GM21717 (cell line): ENCODE results near the gene TPD52L1.

Source experiments
- ATAC-seq: cut with Tn5 transposase; IDR thresholded peaks from one replicate; pipeline ENCODE4 v1.9.1; 2021; ENCODE audit warnings: mild to moderate bottlenecking, moderate library complexity; ENCODE audit not compliant: unreplicated experiment

The TPD52L1 gene

DNA sequence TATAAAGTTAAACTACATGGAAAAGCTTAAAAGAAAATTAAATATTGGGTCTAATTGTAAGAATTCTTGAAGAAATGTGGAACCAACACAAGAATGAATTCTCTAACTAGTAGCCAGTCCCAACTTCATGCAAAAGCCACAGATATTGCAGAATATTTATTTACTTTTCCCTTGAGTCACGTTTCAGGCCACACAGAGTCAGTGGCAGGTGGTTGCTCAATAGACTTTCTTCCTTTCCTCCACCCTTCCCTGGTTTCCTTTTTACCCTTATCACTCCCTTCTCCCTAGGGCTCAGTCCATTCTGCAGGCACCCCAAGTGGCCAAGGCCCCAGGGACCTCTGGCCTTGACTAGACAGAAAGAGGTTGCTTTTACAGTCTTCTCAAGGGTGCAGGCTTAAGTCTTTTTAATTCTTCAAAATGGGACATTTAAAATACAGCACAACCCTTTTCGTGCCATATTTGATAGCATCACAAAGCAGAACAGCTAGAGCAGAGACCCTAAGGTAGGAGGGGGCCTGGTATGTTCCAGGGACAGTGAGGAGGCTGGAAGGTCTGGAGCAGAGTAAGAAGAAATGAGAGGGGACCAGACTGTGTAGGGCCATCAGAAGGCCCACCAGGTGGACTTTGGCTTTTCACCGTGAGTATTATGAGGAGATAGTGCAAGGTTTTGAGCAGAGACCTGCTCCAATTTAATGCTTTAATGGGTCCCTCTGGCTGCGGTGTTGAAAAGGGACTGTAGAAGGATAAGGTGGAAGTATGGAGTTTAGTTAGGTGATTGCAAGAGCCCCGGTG lies 83.2 kb downstream of the TPD52L1 start:
- no peak for ATAC-seq

DNA sequence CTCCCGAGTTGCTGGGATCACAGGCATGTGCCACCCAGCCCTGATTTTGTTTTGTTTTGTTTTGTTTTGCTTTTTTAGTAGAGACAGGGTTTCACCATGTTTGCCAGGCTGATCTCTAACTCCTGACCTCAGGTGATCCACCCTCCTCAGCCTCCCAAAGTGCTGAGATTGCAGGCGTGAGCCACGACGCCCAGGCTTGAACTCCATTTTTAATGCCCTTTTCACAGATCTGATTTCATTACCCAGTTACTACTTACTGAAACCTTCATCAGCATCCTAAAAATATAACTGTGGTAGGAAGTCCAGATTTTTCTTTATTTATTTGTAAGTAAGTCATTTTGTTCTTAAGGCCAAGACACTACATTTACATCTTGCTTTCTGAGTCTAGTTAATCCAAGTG lies 84.2 kb downstream of the TPD52L1 start:
- no peak for ATAC-seq

DNA sequence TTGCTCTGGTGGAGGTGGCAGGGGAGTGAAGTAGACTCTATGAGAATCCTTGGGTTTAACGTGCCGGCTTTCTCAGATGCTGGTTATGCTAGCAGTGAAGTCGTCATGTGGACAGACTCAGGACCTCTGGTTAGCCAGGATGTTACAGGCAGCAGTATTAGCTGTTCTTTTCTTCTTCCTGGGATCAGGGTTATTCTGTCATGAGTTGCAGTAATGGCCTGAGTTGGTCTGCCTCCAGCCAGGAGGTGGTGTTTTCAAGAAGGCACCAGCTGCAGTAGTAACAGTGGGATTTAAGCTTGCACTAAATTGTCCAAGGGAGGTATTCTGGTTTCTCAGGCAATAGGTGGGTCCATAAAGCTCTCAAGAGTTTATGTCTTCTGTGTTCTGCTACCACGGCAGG lies 91.5 kb downstream of the TPD52L1 start:
- ATAC-seq: no peak

DNA sequence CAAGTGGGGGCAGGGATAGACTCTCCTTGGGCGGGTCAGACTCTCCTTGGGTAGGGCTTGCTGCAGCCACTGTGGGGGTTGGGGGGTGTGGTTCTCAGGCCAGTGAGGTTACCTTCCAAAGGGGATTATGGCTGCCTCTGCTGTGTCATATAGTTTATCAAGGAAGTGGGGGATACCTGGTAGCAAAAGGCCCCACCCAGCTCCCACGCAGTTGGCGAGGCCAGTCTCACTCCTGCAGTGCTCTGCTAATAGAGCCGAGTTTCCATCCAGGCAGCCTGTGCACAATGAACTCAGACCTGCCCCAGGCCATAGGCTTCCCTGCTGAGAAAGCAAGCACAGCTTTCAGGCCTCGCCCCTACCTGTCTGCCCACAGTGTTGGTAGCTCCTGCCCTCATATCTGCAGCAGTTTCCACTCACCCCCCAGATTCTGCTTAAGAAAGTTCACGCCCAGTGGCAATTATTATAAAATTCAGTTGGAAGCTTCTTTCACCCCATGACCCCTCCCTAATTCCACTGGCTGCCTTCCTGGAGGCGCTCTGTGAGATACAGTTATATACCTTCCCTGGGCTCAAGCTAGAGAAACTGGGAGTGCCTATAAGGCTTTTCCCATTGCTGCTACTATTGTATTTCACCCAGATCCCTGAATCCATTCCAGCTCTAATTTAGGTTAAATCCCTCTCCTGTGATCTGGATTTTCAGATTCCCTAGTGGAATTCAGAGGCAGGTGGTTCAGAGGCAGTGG lies 92.1 kb downstream of the TPD52L1 start:
- ATAC-seq: no peak

DNA sequence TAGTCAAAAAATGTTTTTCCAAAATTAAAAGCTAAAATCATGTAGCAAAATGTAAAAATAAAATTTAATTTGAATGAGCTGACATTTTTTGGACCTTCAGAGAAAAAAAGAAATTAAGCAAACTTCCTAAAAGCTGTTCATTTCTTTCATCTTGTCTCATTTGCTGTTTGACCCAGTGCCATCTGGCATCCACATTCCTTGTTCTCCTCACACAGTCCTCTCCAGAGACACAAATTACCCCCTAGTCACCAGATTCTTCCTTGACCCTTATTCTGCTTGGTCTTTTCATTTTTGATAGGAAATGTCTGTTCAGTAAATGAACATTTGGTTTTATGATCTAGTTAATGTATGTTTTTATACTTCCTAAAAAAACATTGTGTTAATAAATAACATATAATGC lies 93.0 kb downstream of the TPD52L1 start:
- ATAC-seq: no peak

DNA sequence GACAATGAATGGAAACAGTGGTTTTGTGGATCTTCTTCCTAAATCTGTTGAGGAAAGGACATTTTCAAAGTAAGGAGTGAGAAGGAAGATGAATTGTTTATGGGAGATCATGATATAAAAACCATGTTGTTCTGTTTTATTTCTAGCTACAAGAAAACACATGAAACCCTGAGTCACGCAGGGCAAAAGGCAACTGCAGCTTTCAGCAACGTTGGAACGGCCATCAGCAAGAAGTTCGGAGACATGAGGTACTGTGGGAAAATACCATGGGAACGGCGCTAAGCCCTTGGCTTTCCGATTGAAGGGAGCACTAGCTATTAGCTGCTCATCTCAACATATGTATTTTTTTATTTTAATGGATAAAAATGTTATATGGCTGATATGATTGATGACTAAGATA lies 94.6 kb downstream of the TPD52L1 start:
- no peak for ATAC-seq

DNA sequence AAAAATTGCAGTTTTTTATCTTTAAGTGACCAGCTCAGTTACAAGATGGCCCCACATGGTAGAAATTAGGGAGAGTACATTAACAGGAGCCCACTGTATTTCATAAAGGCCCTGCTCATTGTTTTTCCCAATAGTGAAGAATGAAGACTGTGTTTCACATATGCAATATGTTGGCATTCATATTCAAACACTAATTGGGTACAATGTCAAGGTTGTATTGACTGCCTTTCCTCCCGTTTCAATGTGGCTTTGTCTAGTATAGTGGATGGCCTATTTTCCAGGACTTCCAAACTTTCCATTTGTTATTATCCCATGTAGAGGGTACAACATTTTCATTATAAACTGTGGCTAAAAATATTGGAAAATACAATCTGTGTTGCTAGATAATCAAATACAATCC lies 96.9 kb downstream of the TPD52L1 start:
- no peak for ATAC-seq

DNA sequence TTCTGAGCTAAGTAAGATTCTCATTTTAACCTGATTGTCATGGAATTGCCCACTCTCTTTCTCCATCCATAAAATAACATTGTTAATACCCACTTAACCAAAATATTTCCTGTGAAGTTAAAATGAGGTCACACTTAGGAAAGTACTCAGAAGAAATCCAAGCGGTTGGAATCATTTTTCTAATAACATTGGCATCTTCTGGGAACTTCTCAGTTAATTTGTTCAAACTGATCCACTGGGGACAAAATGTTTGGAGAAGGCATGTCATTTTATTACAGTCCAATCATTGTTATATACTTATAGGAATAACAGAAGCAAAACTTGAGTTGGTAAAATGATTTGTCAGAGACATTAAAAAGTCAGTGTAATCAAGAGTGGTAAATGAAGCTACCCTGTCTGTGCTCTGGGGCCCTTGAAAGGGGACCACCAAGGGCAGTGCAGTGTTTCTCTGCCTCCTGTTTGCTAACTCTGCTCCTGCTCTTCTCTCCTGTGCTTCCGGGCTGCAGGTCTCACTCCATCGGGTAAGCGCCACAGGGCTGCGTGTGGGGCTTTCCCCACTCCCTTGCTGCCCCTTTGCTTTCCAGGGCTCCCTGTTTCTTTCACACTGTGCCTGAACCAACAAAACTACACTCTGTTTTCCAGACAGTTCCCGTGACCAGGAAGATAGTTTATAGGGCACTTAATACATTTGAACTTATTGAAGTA lies 98.1 kb downstream of the TPD52L1 start:
- no peak for ATAC-seq

DNA sequence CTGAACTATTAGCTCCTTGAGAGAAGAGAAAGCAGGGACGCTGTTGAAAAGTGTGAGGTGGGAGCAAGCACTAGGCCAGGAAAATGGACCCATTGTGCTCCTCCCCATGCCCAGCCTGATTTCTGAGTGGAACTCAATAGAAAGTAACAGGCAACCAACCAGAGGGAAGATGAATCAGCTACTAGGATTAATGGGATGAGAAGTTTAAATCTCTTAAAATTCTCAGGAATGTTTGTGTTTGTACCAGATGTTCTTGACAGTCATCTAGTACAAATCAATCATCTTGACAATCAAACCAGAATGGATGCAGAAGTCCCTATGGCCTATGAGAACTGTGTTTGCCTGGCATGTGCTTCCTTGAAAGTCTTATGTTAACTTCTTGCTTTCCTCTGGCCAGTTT lies 99.3 kb downstream of the TPD52L1 start:
- no peak for ATAC-seq

DNA sequence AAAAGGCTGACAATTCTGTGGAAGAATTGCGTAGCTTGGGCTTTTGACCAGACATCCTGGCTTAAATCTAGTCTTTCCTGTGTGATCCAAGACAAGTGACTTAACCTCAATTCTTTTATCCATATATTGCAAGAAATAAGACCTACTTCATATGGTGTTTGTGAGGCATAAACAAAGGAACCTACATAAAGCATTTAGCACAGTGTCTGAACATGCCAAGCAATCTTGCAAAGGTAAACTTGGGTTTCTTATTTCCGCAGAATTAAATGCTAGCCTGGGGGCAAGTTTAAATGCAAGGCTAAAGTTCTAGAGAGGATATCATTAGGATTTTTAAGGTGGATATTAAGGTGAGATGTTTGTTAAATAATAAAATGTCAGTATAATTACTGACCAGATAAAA lies 100.3 kb downstream of the TPD52L1 start:
- no peak for ATAC-seq

DNA sequence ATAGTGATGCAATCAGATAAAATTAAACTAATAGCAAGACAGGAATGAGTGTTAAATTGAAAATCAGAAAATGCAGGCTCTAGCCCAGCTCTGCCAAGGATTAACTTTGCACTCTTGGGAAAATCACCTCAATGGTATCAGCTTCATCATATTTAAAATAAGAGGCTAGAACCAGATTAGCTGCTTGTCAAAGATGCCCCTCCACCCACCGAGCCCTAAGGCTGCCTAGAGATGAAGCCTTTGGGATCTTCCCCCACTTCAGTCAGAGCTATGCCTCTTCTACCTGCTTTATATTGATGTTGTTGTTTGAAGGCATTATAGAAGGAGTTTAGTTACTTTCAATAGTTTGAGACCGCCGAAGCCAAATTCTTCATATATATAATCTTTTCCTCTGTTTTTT lies 100.7 kb downstream of the TPD52L1 start:
- no peak for ATAC-seq

DNA sequence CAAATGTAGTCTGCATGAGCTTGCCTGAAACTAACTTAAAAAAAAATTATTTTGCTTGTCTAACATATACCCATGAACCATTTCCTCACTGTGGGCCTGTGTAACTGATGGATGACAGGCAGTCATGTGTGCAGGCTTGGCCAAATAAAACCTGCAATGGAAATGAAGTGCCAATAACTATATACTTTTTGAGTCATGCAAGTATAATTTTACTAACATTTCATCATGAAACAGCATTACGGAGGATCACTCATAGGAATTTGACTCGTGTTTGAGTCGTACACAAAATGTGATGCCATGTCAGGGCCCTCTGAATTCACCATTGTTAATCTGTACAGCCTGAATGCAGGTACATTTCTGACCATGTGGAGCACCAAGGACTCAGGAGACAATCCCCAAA lies 101.6 kb downstream of the TPD52L1 start:
- ATAC-seq: no peak

DNA sequence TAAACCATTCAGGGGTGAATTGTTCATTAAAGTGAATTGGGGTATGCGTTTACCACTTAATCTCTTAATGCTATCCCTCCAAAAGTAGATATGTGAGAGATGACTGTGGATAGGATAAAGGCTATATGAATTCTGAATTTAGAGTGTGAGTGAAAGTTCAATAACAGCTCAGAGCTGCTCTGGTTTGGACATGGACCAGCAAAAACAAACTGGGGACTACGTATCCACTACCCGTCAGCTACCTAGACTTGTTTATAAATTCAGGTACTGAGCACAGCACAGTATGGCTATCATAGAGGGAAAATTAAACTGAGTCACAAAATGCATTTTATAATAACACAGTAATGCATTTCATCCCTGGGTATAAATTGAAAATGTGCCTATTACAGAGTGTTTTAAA lies 103.8 kb downstream of the TPD52L1 start:
- no peak for ATAC-seq

DNA sequence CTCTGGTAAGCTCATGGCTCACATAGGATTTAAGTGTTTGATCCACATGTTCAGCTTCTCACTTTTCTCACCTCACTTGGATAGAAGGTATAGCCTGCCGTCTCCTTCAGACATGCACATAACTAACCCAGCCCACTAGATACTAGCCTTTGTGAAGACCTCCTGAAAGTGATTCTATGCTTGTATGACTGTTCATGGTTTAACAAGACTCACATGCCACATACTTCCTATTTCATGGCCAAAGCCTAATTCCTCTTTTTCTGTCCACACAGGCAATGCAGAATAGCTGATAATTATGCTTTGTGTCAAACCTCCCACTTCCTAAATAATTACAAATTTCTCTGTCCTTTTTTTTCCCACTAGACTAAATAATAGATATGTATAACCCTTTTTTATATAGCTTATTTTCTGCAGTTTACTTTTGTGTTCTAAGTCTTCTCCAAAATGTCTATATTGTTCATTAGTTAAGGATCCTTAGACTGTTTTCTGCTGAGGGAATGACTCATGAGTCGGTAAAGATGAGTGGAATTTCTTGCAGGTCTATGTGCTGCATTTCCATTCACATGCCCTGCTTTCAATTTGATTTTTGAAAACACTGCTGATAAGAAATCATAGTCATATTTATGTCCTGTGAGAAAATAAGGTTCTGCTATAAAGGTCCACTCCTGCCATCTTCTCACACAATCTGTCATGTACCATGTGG lies 105.2 kb downstream of the TPD52L1 start:
- peak; percentile 57 for ATAC-seq

DNA sequence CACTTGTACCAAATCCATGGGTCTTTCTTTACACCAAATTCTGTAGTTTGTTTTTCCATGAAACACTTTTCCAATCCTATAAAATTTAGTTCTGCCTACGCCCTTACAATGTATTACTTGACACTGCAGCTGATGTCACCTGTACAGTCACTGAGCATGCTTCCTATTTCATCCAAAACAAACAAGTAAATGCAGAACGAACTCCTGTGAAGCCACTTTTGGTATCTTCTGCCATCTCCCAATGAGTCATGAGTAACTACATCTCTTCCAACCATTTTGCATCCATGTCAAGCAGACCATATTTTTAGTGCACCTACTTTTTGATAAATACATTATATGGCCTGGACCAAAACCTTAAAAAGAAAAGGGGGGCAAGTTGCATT lies 105.8 kb downstream of the TPD52L1 start:
- ATAC-seq: no peak

DNA sequence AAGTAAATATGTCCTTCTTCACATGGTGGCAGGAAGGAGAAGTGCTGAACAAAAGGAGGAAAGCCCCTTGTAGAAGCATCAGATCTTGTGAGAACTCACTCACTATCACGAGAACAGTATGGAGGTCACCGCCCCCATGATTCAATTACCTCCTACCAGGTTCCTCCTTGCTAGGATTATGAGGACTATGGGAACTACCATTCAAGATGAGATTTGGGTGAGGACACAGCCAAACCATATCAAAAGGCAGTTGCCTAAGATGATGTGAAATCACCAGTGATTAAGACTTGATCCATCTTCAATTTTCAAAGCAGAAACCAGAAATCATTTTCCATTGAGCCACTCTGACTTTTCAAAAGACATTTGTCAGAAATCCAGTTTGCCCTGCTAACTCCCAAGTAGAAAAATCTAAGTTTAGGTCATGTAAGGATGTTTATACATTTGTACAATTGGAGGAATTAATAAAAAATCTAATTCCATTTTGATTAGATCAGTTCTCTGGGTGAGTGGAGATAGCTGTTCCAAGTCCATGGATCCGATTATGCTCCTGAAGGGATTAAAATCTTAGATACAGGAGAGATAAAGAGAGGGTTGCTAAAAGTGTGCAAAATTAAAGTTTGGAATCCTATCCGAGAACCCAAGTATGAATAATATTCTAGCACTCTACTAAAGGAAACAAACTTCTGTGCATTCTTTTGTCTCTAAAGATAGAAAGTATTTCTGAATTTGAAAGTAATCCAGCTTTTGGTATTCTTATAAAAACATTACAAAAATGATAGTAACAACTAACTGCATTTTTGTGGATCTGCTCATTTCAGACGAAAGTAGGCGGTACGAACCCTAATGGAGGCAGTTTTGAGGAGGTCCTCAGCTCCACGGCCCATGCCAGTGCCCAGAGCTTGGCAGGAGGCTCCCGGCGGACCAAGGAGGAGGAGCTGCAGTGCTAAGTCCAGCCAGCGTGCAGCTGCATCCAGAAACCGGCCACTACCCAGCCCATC lies 108.7 kb downstream of the TPD52L1 start:
- no peak for ATAC-seq

DNA sequence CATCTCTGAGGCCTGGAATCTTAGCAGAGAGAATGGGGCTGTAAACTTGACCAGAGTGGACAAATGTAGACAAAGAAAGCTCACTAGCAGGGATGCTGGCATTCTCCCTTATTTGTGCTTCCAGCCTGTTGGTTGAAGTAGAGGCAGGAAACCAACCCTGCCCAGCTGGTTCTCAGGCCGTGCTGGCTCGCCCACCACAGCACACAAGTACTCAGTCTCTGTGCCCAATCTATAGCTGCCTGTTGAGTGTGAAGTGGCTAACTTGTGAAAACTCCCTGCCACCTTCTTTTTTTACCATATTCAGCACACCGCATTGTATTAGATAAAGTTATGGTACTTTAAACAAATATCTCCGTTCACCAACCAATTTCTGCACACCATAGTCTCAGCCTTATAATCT lies 110.9 kb downstream of the TPD52L1 start:
- no peak for ATAC-seq

DNA sequence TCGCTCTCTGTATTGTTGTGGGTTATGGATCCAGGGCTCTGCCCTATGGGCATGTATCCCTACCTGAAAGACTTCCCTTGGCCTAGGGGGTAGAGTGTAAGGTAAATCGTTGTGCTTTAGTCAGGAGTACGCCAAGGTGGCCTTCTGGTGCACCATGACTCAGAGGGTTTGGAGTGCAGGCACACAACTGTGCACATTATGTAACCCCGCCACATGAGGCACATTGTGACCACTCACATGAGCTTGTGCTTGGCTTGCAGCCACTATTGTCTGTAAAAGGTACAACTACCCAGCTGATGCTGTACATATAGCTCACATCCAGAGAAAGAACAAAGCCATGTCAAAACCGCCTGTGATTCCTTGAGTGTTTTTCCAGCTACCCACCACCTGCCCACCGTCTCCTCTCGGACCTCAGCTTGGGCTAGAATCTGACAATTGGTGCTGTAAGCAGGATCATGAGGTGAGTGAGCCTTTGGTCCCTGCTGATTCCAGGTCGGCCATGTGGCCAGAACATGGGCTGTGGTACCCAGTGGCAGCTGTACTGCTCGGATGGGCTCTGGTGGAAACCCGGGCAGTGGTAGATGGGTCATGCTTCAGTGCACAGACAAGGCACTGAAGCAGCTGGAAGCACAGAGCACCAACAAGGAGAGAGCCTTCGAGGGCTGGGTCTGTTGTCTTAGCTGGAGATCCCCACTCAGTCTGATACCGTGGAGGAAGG lies 114.4 kb downstream of the TPD52L1 start:
- no peak for ATAC-seq

DNA sequence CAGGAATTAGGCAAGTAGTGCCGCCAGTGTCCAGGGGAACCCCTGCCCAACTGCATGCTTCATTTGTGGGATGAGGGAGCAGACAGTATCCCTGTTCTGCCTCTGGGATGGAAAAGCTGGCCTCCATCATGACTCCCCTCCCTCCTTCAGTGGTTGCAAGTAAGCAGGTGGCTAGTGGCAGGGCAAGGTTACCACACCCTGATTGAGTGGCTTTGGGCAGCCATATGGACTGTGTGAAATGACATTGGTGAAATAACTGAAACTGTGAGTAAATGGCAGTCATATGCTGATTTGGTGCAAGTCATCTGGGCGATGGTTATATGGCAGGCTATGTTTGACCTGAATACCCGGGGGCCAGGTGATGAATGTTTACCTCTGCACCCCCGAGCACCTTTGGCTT lies 115.2 kb downstream of the TPD52L1 start:
- ATAC-seq: no peak
